Sigmoid colon (tissue), 4 donors: ENCODE data around the gene RNU1-4.
"Not testable (repeated sequence)": the region's sequence is repeated elsewhere in the genome, so short reads cannot be mapped to it uniquely, and the experiment has no call there.

Experiments used
- EP300 ChIP-seq, 4 donors: sonication (generic); formaldehyde crosslinking; IDR thresholded peaks; one replicate each; pipeline ENCODE4 v1.6.1; 2017; ENCODE audit warnings: antibody characterized with exemption in 4 of 4
- TF ChIP-seq, protein P1 (sequence below), 4 experiments: fragments of 450-650 bp in 3 of 4; fragments of 200-600 bp in 1 of 4; IDR thresholded peaks; one replicate each; pipeline ENCODE4 v1.5.1; 2016 to 2019; ENCODE audit warnings: antibody characterized with exemption in 4 of 4, mild to moderate bottlenecking in 3 of 4, moderate library complexity in 2 of 4

GRCh38 chr1:16694308-16694702 is 46.0 kb upstream of the RNU1-4 start:
- TF ChIP-seq, protein P1, sequence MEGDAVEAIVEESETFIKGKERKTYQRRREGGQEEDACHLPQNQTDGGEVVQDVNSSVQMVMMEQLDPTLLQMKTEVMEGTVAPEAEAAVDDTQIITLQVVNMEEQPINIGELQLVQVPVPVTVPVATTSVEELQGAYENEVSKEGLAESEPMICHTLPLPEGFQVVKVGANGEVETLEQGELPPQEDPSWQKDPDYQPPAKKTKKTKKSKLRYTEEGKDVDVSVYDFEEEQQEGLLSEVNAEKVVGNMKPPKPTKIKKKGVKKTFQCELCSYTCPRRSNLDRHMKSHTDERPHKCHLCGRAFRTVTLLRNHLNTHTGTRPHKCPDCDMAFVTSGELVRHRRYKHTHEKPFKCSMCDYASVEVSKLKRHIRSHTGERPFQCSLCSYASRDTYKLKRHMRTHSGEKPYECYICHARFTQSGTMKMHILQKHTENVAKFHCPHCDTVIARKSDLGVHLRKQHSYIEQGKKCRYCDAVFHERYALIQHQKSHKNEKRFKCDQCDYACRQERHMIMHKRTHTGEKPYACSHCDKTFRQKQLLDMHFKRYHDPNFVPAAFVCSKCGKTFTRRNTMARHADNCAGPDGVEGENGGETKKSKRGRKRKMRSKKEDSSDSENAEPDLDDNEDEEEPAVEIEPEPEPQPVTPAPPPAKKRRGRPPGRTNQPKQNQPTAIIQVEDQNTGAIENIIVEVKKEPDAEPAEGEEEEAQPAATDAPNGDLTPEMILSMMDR (IDR thresholded peaks at IDR 0.05) = not testable (repeated sequence)
- TF ChIP-seq EP300 (IDR thresholded peaks at IDR 0.05) = not testable (repeated sequence)
